ENCODE measurements around the gene GPC6.
"Not testable (repeated sequence)": the region's sequence is repeated elsewhere in the genome, so short reads cannot be mapped to it uniquely, and the experiment has no call there.

Gene GPC6

GRCh38 chr13:93226623-93227279, at the start of gene GPC6:
Gene GPC6 (plus strand): TSS chr13:93226807.
- DNase-seq, result no peak

- no peak for DNase-seq
These were observed 46.1 kb upstream of the GPC6 start for GRCh38 chr13:93180356-93180969.

DNA sequence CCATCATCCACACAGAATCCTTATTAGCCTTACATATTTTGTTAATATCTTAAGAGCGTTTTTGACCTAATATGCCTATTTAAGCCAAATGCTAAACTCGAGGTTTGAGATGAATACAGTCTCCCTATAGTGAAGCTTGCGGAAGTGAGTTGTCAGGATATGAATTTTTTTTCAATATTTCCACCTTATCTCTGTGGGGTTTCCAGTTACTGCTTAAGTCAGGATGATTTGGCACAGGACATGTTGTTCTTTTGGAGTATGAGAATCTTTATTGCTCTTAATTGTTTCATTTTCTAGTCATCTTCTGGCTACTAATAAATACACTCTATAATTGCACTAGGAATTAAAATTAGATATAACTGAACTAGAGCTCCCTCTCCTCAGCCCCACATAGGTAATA, 44.2 kb upstream of the GPC6 start:
- no peak for DNase-seq

DNA sequence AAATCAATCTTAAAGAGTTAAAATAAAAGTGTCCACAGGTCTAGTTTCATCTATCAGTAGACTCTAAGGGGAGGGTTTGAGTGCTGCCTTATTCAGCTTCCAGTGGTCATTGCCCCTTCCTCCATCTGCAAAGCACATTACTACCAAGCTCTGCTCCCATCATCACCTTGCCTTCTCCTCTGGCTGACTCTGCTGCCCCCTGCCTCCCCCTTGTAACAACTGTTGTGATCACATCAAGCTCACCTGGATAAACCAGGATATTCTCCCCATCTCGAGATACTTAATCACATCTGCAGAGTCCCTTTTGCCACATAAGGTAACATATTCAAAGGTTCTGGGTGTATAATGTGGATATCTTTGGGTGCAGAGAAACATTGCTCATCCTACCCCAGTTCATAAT, 43.3 kb upstream of the GPC6 start:
- no peak for DNase-seq

DNA sequence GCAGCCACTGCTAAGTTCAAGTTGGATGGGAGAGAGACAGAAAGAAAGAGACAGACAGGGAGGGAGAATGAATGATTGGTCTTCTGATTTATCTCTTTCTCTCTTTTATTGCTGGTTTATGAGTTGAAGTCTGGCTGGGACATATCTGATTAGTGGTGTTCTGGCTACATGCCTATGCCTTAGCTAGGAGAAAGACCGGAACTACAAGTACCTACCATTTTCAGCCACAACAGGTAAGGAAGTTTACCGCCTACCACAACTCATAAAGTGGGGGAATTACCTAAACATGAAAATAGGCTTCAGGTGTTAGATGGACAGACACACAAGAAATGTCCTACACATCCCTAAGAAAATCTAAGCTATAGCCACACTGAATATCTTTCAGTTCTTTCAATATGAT, 36.6 kb upstream of the GPC6 start:
- DNase-seq, result no peak

- DNase-seq, result no peak
These were observed 32.9 kb upstream of the GPC6 start for GRCh38 chr13:93193682-93194081.

DNA sequence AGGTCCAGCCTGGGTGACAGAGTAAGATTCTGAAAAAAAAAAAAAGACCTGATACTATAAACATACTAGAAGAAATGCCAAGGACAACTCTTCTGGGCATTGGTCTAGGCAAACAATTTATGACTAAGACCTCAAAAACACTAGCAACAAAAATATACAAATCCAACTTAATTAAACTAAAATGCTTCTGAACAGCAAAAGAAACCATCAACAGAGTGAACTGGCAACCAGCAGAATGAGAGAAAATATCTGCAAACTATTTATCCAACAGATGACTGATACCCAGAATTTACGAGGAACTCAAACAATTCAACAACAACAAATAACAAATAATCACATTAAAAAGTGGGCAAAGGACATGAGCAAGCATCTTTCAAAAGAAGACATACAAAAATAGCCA, 26.8 kb upstream of the GPC6 start:
- DNase-seq, result no peak

DNA sequence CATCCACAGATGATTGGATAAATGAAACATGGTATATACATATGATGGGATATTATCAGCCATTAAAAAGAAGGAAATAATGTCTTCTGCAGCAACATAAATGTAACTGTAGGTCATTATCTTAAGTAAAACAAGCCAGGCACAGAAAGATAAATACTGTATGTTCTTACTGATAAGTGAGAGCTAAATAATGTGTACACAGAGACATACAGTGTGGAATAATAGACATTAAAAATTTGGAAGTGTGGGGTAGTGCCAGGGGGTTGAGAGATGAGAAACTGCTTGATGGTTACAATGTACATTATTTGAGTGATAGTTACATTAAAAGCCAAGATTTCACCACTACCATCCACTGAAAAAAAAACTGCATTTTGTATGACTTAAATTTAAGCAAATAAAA, 26.0 kb upstream of the GPC6 start:
- DNase-seq, result no peak

DNA sequence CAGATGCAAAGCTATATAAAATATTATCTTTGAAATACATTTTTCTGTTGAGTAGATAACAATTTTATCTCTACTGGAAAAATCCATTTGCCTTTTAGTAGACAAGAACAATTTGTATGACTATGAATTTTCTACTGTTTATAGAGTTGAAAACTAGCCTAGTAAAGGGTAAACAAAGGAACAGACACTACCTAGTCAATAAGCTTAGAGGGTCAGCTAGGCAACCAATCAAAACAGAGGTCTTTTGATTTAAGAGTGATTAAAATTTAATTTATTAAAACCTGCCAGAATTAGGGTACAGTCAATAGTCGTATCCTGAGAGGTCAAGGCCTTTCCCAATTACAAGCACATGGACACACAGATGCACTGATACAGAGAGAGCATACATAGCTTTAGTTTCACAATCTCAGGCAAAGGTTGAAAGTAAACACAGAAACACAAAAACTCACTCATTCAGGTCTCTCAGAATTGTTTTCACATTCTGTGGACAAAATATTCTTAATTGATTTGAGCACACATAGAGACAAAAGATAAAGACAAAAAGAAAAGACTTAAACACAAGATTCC, 24.5 kb upstream of the GPC6 start:
- no peak for DNase-seq

GRCh38 chr13:93206778-93207392, 19.7 kb upstream of the GPC6 start:
- DNase-seq, result not testable (repeated sequence)

GRCh38 chr13:93216122-93216521, 10.5 kb upstream of the GPC6 start:
- no peak for DNase-seq

GRCh38 chr13:93217721-93218261, 8.8 kb upstream of the GPC6 start:
- no peak for DNase-seq

GRCh38 chr13:93218583-93218982, 8.0 kb upstream of the GPC6 start:
- no peak for DNase-seq

GRCh38 chr13:93220073-93220472, 6.5 kb upstream of the GPC6 start:
- DNase-seq, result no peak

DNA sequence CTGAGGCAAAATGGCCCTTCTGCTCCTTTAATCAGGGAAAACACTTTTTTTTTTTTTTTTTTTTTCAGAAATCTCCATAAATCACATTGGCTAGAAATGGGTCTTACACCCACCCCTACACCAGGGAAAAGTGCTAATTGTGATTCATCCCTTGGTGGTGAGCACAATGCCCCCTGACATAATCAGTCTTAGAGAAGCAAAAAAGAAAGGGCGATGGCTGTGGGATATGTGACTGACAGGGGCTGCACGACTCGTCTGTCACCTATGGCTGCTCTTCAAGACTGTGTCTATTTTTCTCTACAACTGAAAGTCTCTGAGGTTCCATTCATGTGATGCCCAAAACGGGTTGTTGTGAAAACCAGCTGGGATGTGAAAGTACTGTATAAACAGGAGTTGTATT, 3.6 kb upstream of the GPC6 start:
- no peak for DNase-seq

DNA sequence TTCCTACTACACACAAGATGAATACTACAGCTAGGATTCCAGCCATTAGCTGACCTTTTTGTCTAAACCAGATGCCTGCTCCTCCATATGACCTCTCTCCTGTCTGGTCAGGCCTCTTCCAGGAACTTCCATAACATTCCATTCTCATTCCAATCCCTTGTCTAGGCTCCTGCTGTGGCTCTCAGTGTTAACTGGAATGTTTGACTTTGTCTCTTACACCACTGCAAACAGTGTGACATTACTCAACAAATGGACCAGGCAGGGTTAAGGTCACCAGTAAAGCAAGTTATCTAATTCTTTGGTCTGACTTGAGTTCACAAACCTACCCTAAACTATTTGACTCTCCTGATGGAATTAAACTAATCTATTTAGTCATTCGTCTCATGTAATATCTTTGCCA, 2.1 kb upstream of the GPC6 start:
- no peak for DNase-seq

- DNase-seq, result no peak
These were observed 997 bp upstream of the GPC6 start for GRCh38 chr13:93225610-93226009.

GRCh38 chr13:93226065-93226622, 463 bp upstream of the GPC6 start:
- no peak for DNase-seq

- no peak for DNase-seq
These were observed 772 bp downstream of the GPC6 start for GRCh38 chr13:93227280-93227877.

DNA sequence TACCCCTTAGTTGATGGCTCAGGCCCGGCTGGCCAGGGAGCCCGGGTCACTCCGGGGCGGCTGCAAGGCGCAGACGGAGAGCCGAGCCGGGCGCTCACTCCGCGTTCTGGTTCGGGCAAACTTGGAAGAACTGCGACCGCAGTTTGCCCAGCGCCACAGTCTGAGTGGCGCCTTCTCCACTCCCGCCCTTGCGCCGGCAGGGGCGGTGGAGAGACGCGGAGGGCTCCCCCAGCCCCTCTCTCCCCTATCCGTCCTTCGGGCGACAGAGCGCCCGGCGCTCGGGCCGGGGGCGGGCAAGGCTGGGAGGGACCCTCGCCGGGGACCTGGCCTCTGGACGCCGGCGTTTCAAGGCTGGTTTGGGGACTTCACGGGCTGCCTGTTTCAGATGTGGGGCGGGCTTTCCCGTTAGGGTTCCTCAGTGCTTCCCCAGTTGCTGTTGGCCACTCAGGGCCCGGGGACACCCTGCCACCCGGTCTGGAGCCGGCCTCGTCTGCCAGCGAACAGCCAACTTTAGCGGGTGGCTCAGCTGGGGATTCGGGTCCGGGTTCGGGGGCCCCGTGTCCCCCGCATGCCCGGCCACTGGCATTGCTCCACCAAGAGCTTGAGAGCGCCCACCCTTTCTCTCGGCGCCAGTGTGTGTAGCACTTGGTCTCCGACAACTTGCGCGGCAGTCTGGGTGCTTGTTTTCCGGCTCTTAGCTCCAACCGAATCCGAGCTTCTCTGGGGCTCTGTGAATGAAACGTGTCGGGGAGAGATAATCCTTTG, 1.5 kb downstream of the GPC6 start:
- no peak for DNase-seq

GRCh38 chr13:93228643-93228937, 2.0 kb downstream of the GPC6 start:
- no peak for DNase-seq

- DNase-seq, result no peak
These were observed 3.8 kb downstream of the GPC6 start for GRCh38 chr13:93230261-93230855.

Data from activated naive CD4-positive, alpha-beta T cell (primary cell).